MG63 (cell line): ENCODE measurements around the gene ACADSB. TPM values are rescaled to one million over a fixed set of nuclear protein-coding genes. Genes with fewer than 3 reads are reported as not detected.

Source experiments
- DNase-seq: peaks from one replicate; pipeline ENCODE4 v3.0.0-alpha.2; 2020
- H3K27me3 ChIP-seq: fragments of 250-450 bp; sonication (Bioruptor Pico); 2 replicates; pipeline ENCODE4 v1.5.1; 2020; ENCODE audit warnings: mild to moderate bottlenecking, moderate library complexity
- H3K36me3 ChIP-seq: fragments of 250-450 bp; sonication (Bioruptor Pico); 2 replicates; pipeline ENCODE4 v1.5.1; 2020; ENCODE audit warnings: mild to moderate bottlenecking, moderate library complexity
- H3K4me3 ChIP-seq: fragments of 250-450 bp; sonication (Bioruptor Pico); 2 replicates; pipeline ENCODE4 v1.5.1; 2020; ENCODE audit warnings: mild to moderate bottlenecking, moderate library complexity
- H3K9me3 ChIP-seq: fragments of 250-450 bp; sonication (Bioruptor Pico); 2 replicates; pipeline ENCODE4 v1.5.1; 2020; ENCODE audit warnings: mild to moderate bottlenecking, moderate library complexity
- total RNA-seq: library from RNA; depleted of rRNA; stranded (reverse); fragments of >200 nt; shearing (Covaris generic); gene quantifications from 2 replicates; pipeline ENCODE4 v1.2.3, GENCODE V29; 2014; ENCODE audit warnings: low replicate concordance

ACADSB gene
- total RNA-seq, 1 experiment from 2014 or later, result 3.0 TPM

- no peak for DNase-seq
- Histone ChIP-seq H3K36me3 (no peaks in the 10 kb centered on the region), H3K4me3 (no peak overlapping the region), H3K27me3 (no peaks in the 10 kb centered on the region), H3K9me3 (no peaks in the 10 kb centered on the region)
These were observed 11.3 kb downstream of the ACADSB start for GRCh38 chr10:123019941-123020703.

- H3K9me3 ChIP-seq, result no peaks in the 10 kb centered on the region
- DNase-seq, result no peak
- no peak overlapping the region for H3K4me3 ChIP-seq
- no peaks in the 10 kb centered on the region for H3K27me3 ChIP-seq
- no peaks in the 10 kb centered on the region for H3K36me3 ChIP-seq
These were observed 12.7 kb downstream of the ACADSB start for GRCh38 chr10:123021517-123021916.

- no peaks in the 10 kb centered on the region for H3K27me3 ChIP-seq
- DNase-seq, result no peak
- H3K9me3 ChIP-seq, result no peaks in the 10 kb centered on the region
- H3K36me3 ChIP-seq, result no peaks in the 10 kb centered on the region
- no peak overlapping the region for H3K4me3 ChIP-seq
These were observed 15.7 kb downstream of the ACADSB start for GRCh38 chr10:123024540-123024939.

- Histone ChIP-seq H3K27me3 (no peaks in the 10 kb centered on the region), H3K9me3 (no peaks in the 10 kb centered on the region), H3K36me3 (no peaks in the 10 kb centered on the region), H3K4me3 (no peak overlapping the region)
- no peak for DNase-seq
These were observed 17.5 kb downstream of the ACADSB start for GRCh38 chr10:123026302-123026701.

GRCh38 chr10:123027861-123028260, 19.1 kb downstream of the ACADSB start:
- Histone ChIP-seq H3K9me3 (no peaks in the 10 kb centered on the region), H3K4me3 (no peak overlapping the region), H3K27me3 (no peaks in the 10 kb centered on the region), H3K36me3 (no peaks in the 10 kb centered on the region)
- no peak for DNase-seq

GRCh38 chr10:123031124-123031523, 22.3 kb downstream of the ACADSB start:
- no peaks in the 10 kb centered on the region for H3K27me3 ChIP-seq
- H3K9me3 ChIP-seq, result no peaks in the 10 kb centered on the region
- no peak for DNase-seq
- H3K4me3 ChIP-seq, result no peak overlapping the region
- no peaks in the 10 kb centered on the region for H3K36me3 ChIP-seq

GRCh38 chr10:123034332-123034731, 25.5 kb downstream of the ACADSB start:
- H3K27me3 ChIP-seq, result no peaks in the 10 kb centered on the region
- H3K36me3 ChIP-seq, result no peaks in the 10 kb centered on the region
- DNase-seq, result no peak
- no peak overlapping the region for H3K4me3 ChIP-seq
- H3K9me3 ChIP-seq, result no peaks in the 10 kb centered on the region

GRCh38 chr10:123035467-123036086, 26.8 kb downstream of the ACADSB start:
- H3K4me3 ChIP-seq, result no peak overlapping the region
- no peaks in the 10 kb centered on the region for H3K27me3 ChIP-seq
- no peaks in the 10 kb centered on the region for H3K9me3 ChIP-seq

GRCh38 chr10:123038782-123039631, 30.2 kb downstream of the ACADSB start:
- Histone ChIP-seq H3K36me3 (no peaks in the 10 kb centered on the region), H3K4me3 (no peak overlapping the region), H3K27me3 (no peaks in the 10 kb centered on the region), H3K9me3 (no peaks in the 10 kb centered on the region)
- no peak for DNase-seq

More at GRCh38 chr10:123035467-123036086, 26.8 kb downstream of the ACADSB start:
- no peaks in the 10 kb centered on the region for H3K36me3 ChIP-seq
- no peak for DNase-seq

- Histone ChIP-seq H3K27me3 (no peaks in the 10 kb centered on the region), H3K9me3 (no peaks in the 10 kb centered on the region), H3K4me3 (no peak overlapping the region), H3K36me3 (no peaks in the 10 kb centered on the region)
- DNase-seq, result no peak
These were observed 30.8 kb downstream of the ACADSB start for GRCh38 chr10:123039632-123039930.

GRCh38 chr10:123042708-123043408, 34.1 kb downstream of the ACADSB start:
- Histone ChIP-seq H3K36me3 (no peaks in the 10 kb centered on the region), H3K27me3 (no peaks in the 10 kb centered on the region), H3K9me3 (no peaks in the 10 kb centered on the region), H3K4me3 (no peak overlapping the region)
- DNase-seq, result no peak

GRCh38 chr10:123043409-123043925, 34.7 kb downstream of the ACADSB start:
- no peaks in the 10 kb centered on the region for H3K9me3 ChIP-seq
- DNase-seq, result peak; percentile 23
- no peak overlapping the region for H3K4me3 ChIP-seq
- no peaks in the 10 kb centered on the region for H3K27me3 ChIP-seq
- no peaks in the 10 kb centered on the region for H3K36me3 ChIP-seq

- no peak overlapping the region for H3K4me3 ChIP-seq
- H3K27me3 ChIP-seq, result no peaks in the 10 kb centered on the region
- DNase-seq, result no peak
- no peaks in the 10 kb centered on the region for H3K36me3 ChIP-seq
- no peaks in the 10 kb centered on the region for H3K9me3 ChIP-seq
These were observed 35.6 kb downstream of the ACADSB start for GRCh38 chr10:123044391-123044790.

GRCh38 chr10:123045961-123046731, 37.3 kb downstream of the ACADSB start:
- Histone ChIP-seq H3K9me3 (no peaks in the 10 kb centered on the region), H3K36me3 (no peaks in the 10 kb centered on the region)
- DNase-seq, result no peak

GRCh38 chr10:123057968-123058367, 49.2 kb downstream of the ACADSB start:
- H3K27me3 ChIP-seq, result no peaks in the 10 kb centered on the region
- H3K36me3 ChIP-seq, result no peaks in the 10 kb centered on the region
- DNase-seq, result no peak

More at GRCh38 chr10:123045961-123046731, 37.3 kb downstream of the ACADSB start:
- Histone ChIP-seq H3K27me3 (no peaks in the 10 kb centered on the region), H3K4me3 (no peak overlapping the region)

GRCh38 chr10:123061865-123062264, 53.1 kb downstream of the ACADSB start:
- no peak for DNase-seq
- Histone ChIP-seq H3K27me3 (no peaks in the 10 kb centered on the region), H3K4me3 (no peak overlapping the region)

More at GRCh38 chr10:123057968-123058367, 49.2 kb downstream of the ACADSB start:
- Histone ChIP-seq H3K9me3 (no peaks in the 10 kb centered on the region), H3K4me3 (no peak overlapping the region)

More at GRCh38 chr10:123061865-123062264, 53.1 kb downstream of the ACADSB start:
- Histone ChIP-seq H3K36me3 (no peaks in the 10 kb centered on the region), H3K9me3 (no peaks in the 10 kb centered on the region)
